Hepatocyte (in vitro differentiated cells): ENCODE results near the gene BARX1. TPM values are rescaled to one million over a fixed set of nuclear protein-coding genes. Genes with fewer than 3 reads are reported as not detected.
"Not testable (repeated sequence)": the region's sequence is repeated elsewhere in the genome, so short reads cannot be mapped to it uniquely, and the experiment has no call there.

ENCODE experiments used
- DNase-seq: peaks from one replicate; pipeline ENCODE4 v3.0.0-alpha.2; 2016; ENCODE audit warnings: low spot score
- H2AFZ ChIP-seq: fragments of 200-600 bp; sonication (generic); 2 replicates; pipeline ENCODE4 v1.6.0; 2016; ENCODE audit warnings: antibody characterized with exemption, mild to moderate bottlenecking
- H3K27ac ChIP-seq: fragments of 200-600 bp; sonication (generic); 2 replicates; pipeline ENCODE4 v1.5.1; 2016; ENCODE audit warnings: mild to moderate bottlenecking
- H3K27me3 ChIP-seq: fragments of 200-600 bp; sonication (generic); 2 replicates; pipeline ENCODE4 v1.6.1; 2016
- H3K36me3 ChIP-seq: fragments of 200-600 bp; sonication (generic); replicated peaks from 2 replicates; pipeline ENCODE4 v1.5.1; 2016; ENCODE audit warnings: low read depth; ENCODE audit not compliant: insufficient read depth
- H3K4me1 ChIP-seq: fragments of 200-600 bp; sonication (generic); 2 replicates; pipeline ENCODE4 v1.5.1; 2016; ENCODE audit warnings: mild to moderate bottlenecking, moderate library complexity; ENCODE audit not compliant: insufficient read depth
- H3K4me2 ChIP-seq: fragments of 200-600 bp; sonication (generic); 2 replicates; pipeline ENCODE4 v1.6.0; 2016
- H3K4me3 ChIP-seq: fragments of 200-600 bp; sonication (generic); 2 replicates; pipeline ENCODE4 v1.5.1; 2016; ENCODE audit warnings: mild to moderate bottlenecking
- H3K79me2 ChIP-seq: fragments of 200-600 bp; sonication (generic); 2 replicates; pipeline ENCODE4 v1.6.0; 2017; ENCODE audit warnings: mild to moderate bottlenecking
- H3K9me2 ChIP-seq: fragments of 200-600 bp; sonication (generic); replicated peaks from 2 replicates; pipeline ENCODE4 v1.6.0; 2017; ENCODE audit warnings: mild to moderate bottlenecking; ENCODE audit not compliant: insufficient read depth
- H3K9me3 ChIP-seq: fragments of 200-600 bp; sonication (generic); 2 replicates; pipeline ENCODE4 v1.5.1; 2016; ENCODE audit warnings: low read depth, mild to moderate bottlenecking
- H4K20me1 ChIP-seq: fragments of 200-600 bp; sonication (generic); 2 replicates; pipeline ENCODE4 v1.6.0; 2016; ENCODE audit warnings: mild to moderate bottlenecking; ENCODE audit not compliant: insufficient read depth, poor library complexity, severe bottlenecking
- EZH2 ChIP-seq: fragments of 200-600 bp; sonication (generic); IDR thresholded peaks from 2 replicates; pipeline ENCODE4 v1.6.1; 2016; ENCODE audit warnings: antibody characterized with exemption, mild to moderate bottlenecking, borderline replicate concordance
- EZH2phosphoT487 ChIP-seq: fragments of 200-600 bp; sonication (generic); IDR thresholded peaks from one replicate; pipeline ENCODE4 v1.6.1; 2018; ENCODE audit warnings: antibody characterized with exemption, mild to moderate bottlenecking, low read depth, moderate library complexity; ENCODE audit not compliant: unreplicated experiment, severe bottlenecking
- WGBS: methylation state at CpG from one replicate; pipeline ENCODE4 v1.1.6; 2016; ENCODE audit warnings: low lambda C conversion rate; ENCODE audit errors: missing lambda C conversion rate; 5-methylcytosine and 5-hydroxymethylcytosine counted together
- polyA plus RNA-seq: library from polyadenylated mRNA; unstranded; fragments of >200 nt; fragmentation: Nextera tagmentation; extraction: Ambion mirVana; gene quantifications from 2 replicates; pipeline ENCODE4 v1.2.1, GENCODE V29; 2016
- total RNA-seq: library from RNA; depleted of rRNA; stranded (reverse); fragments of >200 nt; gene quantifications from 2 replicates; pipeline ENCODE4 v1.2.3, GENCODE V29; 2014
- TF ChIP-seq, protein P1 (sequence below): fragments of 200-600 bp; sonication (generic); IDR thresholded peaks from 2 replicates; pipeline ENCODE4 v1.5.1; 2016; ENCODE audit warnings: antibody characterized with exemption, mild to moderate bottlenecking; ENCODE audit not compliant: poor library complexity

Gene BARX1
- total and polyA plus RNA-seq, 2 experiments from 2014 or later = 0.47 to 0.50 TPM

DNA sequence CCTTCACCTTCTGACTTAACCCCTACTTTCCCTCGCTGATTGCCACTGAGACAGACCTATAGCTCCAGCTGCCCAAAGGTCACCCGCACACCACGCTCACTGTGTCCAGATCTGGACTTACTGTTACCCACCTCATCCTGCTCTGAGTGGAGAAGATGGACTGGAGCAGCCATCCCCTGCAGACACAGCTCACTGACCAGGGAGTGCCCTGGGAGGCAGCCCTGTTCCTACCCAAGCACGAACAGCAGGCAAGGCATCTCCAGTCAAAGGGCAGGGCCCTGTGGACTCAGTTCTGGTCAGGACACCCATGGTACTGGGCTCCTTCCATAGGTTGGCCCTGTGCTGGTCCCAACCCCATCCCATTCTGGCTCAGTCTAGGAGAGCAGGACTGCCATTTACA is 9.5 kb upstream of the BARX1 start:
- WGBS = 91% methylated on average over 4 of the region's 4 CpGs
- Histone ChIP-seq H3K27ac (no peak overlapping the region), H3K27me3 (peaks cover 26% of the 10 kb centered on the region), H2AFZ (no peak overlapping the region), H3K4me1 (peaks cover 3% of the 10 kb centered on the region), H3K36me3 (no peaks in the 10 kb centered on the region), H3K4me3 (no peak overlapping the region), H3K4me2 (no peak overlapping the region), H4K20me1 (no peaks in the 10 kb centered on the region), H3K79me2 (no peaks in the 10 kb centered on the region), H3K9me2 (no peaks in the 10 kb centered on the region), H3K9me3 (no peaks in the 10 kb centered on the region)
- no peak for DNase-seq
- TF ChIP-seq, protein P1, sequence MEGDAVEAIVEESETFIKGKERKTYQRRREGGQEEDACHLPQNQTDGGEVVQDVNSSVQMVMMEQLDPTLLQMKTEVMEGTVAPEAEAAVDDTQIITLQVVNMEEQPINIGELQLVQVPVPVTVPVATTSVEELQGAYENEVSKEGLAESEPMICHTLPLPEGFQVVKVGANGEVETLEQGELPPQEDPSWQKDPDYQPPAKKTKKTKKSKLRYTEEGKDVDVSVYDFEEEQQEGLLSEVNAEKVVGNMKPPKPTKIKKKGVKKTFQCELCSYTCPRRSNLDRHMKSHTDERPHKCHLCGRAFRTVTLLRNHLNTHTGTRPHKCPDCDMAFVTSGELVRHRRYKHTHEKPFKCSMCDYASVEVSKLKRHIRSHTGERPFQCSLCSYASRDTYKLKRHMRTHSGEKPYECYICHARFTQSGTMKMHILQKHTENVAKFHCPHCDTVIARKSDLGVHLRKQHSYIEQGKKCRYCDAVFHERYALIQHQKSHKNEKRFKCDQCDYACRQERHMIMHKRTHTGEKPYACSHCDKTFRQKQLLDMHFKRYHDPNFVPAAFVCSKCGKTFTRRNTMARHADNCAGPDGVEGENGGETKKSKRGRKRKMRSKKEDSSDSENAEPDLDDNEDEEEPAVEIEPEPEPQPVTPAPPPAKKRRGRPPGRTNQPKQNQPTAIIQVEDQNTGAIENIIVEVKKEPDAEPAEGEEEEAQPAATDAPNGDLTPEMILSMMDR = no peak
- TF ChIP-seq EZH2phosphoT487 (no peak), EZH2 (no peak)

GRCh38 chr9:93963969-93964368 is 8.8 kb upstream of the BARX1 start:
- H3K4me1 ChIP-seq = peaks cover 7% of the 10 kb centered on the region

GRCh38 chr9:93963489-93963888 is 8.3 kb upstream of the BARX1 start:
- not testable (repeated sequence) for H3K27ac ChIP-seq, H3K36me3 ChIP-seq
- peaks cover 12% of the 10 kb centered on the region for H3K4me1 ChIP-seq

More at GRCh38 chr9:93963969-93964368, 8.8 kb upstream of the BARX1 start:
- no peaks in the 10 kb centered on the region for H4K20me1 ChIP-seq
- H3K27ac ChIP-seq = no peak overlapping the region
- peaks cover 33% of the 10 kb centered on the region for H3K27me3 ChIP-seq
- TF ChIP-seq, protein P1 = no peak
- no peak for TF ChIP-seq EZH2phosphoT487
- no peak for TF ChIP-seq EZH2
- H3K36me3 ChIP-seq = no peaks in the 10 kb centered on the region
- H2AFZ ChIP-seq = no peak overlapping the region
- no peak overlapping the region for H3K4me2 ChIP-seq
- WGBS = 55% methylated on average over 8 of the region's 8 CpGs
- no peaks in the 10 kb centered on the region for H3K9me2 ChIP-seq
- DNase-seq = no peak
- no peaks in the 10 kb centered on the region for H3K9me3 ChIP-seq
- H3K79me2 ChIP-seq = no peaks in the 10 kb centered on the region
- no peak overlapping the region for H3K4me3 ChIP-seq

GRCh38 chr9:93962561-93963440 is 7.6 kb upstream of the BARX1 start:
- TF ChIP-seq EZH2 = no peak
- TF ChIP-seq, protein P1 = peak; percentile 88
- no peaks in the 10 kb centered on the region for H3K36me3 ChIP-seq
- peaks cover 45% of the 10 kb centered on the region for H3K27me3 ChIP-seq
- 25% methylated on average over 22 of the region's 22 CpGs for WGBS
- H3K9me2 ChIP-seq = no peaks in the 10 kb centered on the region
- no peaks in the 10 kb centered on the region for H3K79me2 ChIP-seq
- H4K20me1 ChIP-seq = no peaks in the 10 kb centered on the region
- DNase-seq = peak; percentile 95
- H3K9me3 ChIP-seq = no peaks in the 10 kb centered on the region
- H2AFZ ChIP-seq = no peak overlapping the region
- peaks cover 13% of the 10 kb centered on the region for H3K4me1 ChIP-seq
- no peak overlapping the region for H3K4me2 ChIP-seq
- no peak overlapping the region for H3K4me3 ChIP-seq
- H3K27ac ChIP-seq = no peak overlapping the region

More at GRCh38 chr9:93963489-93963888, 8.3 kb upstream of the BARX1 start:
- not testable (repeated sequence) for H3K4me2 ChIP-seq, H3K9me2 ChIP-seq, H4K20me1 ChIP-seq, DNase-seq, H3K79me2 ChIP-seq, H3K9me3 ChIP-seq, H3K4me3 ChIP-seq, H2AFZ ChIP-seq
- H3K27me3 ChIP-seq = peaks cover 38% of the 10 kb centered on the region
- 63% methylated on average over 3 of the region's 3 CpGs for whole genome bisulfite sequencing
